Amniotic epithelial cell (primary cell): ENCODE results near the gene PIGH.
A peak's percentile ranks its signal among the peaks of the same experiment; 100 is the strongest.
"Not testable (repeated sequence)": the region's sequence is repeated elsewhere in the genome, so short reads cannot be mapped to it uniquely, and the experiment has no call there.

ENCODE experiments used
- DNase-seq: peaks from one replicate; pipeline ENCODE4 v3.0.0-alpha.2; 2010; ENCODE audit warnings: low read depth

The PIGH gene

GRCh38 chr14:67609642-67610310, 9.7 kb upstream of the PIGH start:
- DNase-seq = no peak

- no peak for DNase-seq
These were observed 7.6 kb upstream of the PIGH start for GRCh38 chr14:67607646-67608045.

GRCh38 chr14:67602995-67603545, 3.0 kb upstream of the PIGH start:
- peak; percentile 65 for DNase-seq

GRCh38 chr14:67602076-67602475, 2.0 kb upstream of the PIGH start:
- DNase-seq = no peak

- not testable (repeated sequence) for DNase-seq
These were observed 500 bp upstream of the PIGH start for GRCh38 chr14:67600562-67600974.

- DNase-seq = no peak
These were observed 4.7 kb downstream of the PIGH start for GRCh38 chr14:67595392-67595791.

GRCh38 chr14:67593650-67594049, 6.4 kb downstream of the PIGH start:
- DNase-seq = not testable (repeated sequence)

- no peak for DNase-seq
These were observed 10.8 kb downstream of the PIGH start for GRCh38 chr14:67589204-67589770.

- no peak for DNase-seq
These were observed 13.7 kb downstream of the PIGH start for GRCh38 chr14:67586369-67586768.

GRCh38 chr14:67584978-67585377, 15.1 kb downstream of the PIGH start:
- DNase-seq = no peak

GRCh38 chr14:67583711-67584644, 16.1 kb downstream of the PIGH start:
- DNase-seq = peak; percentile 48

GRCh38 chr14:67582061-67582460, 18.0 kb downstream of the PIGH start:
- DNase-seq = peak; percentile 23

- peak; percentile 44 for DNase-seq
These were observed 18.4 kb downstream of the PIGH start for GRCh38 chr14:67581643-67582042.

- peak; percentile 23 for DNase-seq
These were observed 19.5 kb downstream of the PIGH start for GRCh38 chr14:67580336-67581171.

GRCh38 chr14:67579636-67580035, 20.4 kb downstream of the PIGH start:
- DNase-seq = no peak

- no peak for DNase-seq
These were observed 21.0 kb downstream of the PIGH start for GRCh38 chr14:67579040-67579439.

GRCh38 chr14:67577909-67578749, 21.9 kb downstream of the PIGH start:
- no peak for DNase-seq

- no peak for DNase-seq
These were observed 22.8 kb downstream of the PIGH start for GRCh38 chr14:67577181-67577808.

GRCh38 chr14:67576216-67576955, 23.7 kb downstream of the PIGH start:
- DNase-seq = no peak

GRCh38 chr14:67575684-67576083, 24.4 kb downstream of the PIGH start:
- DNase-seq = no peak
